ENCODE measurements around the gene ASB8. TPM values are rescaled to one million over a fixed set of nuclear protein-coding genes. Genes with fewer than 3 reads are reported as not detected.

The ASB8 gene
- total RNA-seq, 1 donor from 2014 or later = 22.2 TPM

DNA sequence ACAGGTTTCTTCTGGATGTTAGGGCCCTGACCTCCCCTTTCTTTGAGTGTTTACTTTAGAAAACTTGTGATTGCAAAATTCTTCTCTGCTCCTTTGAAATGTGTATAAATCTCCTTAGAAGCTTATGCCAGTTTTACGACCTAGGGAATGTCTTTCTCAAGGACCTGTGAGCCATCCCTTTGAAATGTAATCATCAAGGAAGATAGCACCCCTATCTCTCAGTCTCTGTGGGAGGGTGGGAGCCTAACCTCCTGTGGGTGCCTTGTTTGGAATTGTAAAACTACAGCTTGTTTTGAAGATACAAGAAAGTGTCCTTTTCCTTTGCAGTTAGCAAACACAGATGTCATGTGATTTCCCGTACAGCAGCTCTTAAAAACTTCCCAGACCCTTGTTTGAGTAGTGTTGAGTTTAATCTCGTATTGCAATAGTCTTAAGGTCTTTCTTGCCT is 42.5 kb upstream of the ASB8 start:
- Mint-ChIP-seq H3K4me3 (ENCODE audit: low read depth) (peak overlapping the region; percentile 89), H3K27me3 (peaks cover 6% of the 10 kb centered on the region), H3K36me3 (ENCODE audit: insufficient read depth) (peaks cover 23% of the 10 kb centered on the region), H3K4me1 (ENCODE audit: low read depth) (peaks cover 10% of the 10 kb centered on the region), H3K27ac (peak overlapping the region; percentile 88), H3K9me3 (ENCODE audit: low read depth) (peaks cover 29% of the 10 kb centered on the region)
- DNase-seq (ENCODE audit: low spot score, unreplicated experiment) = no peak
- TF ChIP-seq, protein P1, sequence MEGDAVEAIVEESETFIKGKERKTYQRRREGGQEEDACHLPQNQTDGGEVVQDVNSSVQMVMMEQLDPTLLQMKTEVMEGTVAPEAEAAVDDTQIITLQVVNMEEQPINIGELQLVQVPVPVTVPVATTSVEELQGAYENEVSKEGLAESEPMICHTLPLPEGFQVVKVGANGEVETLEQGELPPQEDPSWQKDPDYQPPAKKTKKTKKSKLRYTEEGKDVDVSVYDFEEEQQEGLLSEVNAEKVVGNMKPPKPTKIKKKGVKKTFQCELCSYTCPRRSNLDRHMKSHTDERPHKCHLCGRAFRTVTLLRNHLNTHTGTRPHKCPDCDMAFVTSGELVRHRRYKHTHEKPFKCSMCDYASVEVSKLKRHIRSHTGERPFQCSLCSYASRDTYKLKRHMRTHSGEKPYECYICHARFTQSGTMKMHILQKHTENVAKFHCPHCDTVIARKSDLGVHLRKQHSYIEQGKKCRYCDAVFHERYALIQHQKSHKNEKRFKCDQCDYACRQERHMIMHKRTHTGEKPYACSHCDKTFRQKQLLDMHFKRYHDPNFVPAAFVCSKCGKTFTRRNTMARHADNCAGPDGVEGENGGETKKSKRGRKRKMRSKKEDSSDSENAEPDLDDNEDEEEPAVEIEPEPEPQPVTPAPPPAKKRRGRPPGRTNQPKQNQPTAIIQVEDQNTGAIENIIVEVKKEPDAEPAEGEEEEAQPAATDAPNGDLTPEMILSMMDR (IDR thresholded peaks at IDR 0.05; ENCODE audit: unreplicated experiment) = no peak

DNA sequence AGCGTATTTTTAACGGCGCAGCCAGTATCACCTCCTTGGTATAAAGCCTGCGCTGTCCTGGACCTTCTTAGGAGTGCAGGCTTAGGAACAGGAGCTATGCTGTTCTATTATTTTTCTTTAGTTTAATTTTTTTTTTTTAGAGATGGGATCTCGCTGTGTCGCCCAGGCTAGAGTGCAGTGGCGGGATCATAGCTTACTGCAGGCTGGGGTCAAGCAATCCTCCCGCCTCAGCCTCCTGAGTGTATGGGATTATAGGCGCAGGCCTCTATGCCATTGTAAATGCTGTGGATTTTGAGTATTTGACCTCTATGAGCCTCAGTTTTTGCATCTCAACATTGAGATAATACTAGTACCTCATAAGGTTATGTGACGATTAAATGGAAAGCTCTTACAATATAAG is 41.7 kb upstream of the ASB8 start:
- DNase-seq (ENCODE audit: low spot score, unreplicated experiment) = no peak
- H3K4me3 Mint-ChIP-seq (ENCODE audit: low read depth) = peak overlapping the region; percentile 89
- peaks cover 22% of the 10 kb centered on the region for H3K9me3 Mint-ChIP-seq (ENCODE audit: low read depth)
- TF ChIP-seq, protein P1 (IDR thresholded peaks at IDR 0.05; ENCODE audit: unreplicated experiment) = no peak
- H3K27me3 Mint-ChIP-seq = peaks cover 13% of the 10 kb centered on the region
- H3K27ac Mint-ChIP-seq = peak overlapping the region; percentile 95
- peaks cover 10% of the 10 kb centered on the region for H3K4me1 Mint-ChIP-seq (ENCODE audit: low read depth)
- peaks cover 17% of the 10 kb centered on the region for H3K36me3 Mint-ChIP-seq (ENCODE audit: insufficient read depth)

DNA sequence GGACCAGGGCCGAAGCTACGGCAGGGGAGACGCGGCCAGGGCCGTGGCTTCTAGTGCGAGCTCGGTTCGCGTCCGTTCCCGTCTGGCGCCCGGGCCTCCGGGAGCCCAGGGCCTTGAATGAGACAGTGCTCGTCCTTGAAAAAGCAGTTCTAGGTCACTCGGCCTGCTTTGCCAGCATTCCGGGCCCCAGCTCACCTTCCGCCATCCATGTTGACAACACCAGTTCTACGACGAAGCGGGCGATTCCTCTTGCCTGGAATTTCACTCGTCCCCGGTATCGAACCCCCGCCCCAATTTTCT is 41.3 kb upstream of the ASB8 start:
- Mint-ChIP-seq H3K4me1 (ENCODE audit: low read depth) (peaks cover 10% of the 10 kb centered on the region), H3K36me3 (ENCODE audit: insufficient read depth) (peaks cover 16% of the 10 kb centered on the region), H3K27me3 (peaks cover 16% of the 10 kb centered on the region), H3K4me3 (ENCODE audit: low read depth) (peak overlapping the region; percentile 89), H3K9me3 (ENCODE audit: low read depth) (peaks cover 21% of the 10 kb centered on the region), H3K27ac (peak overlapping the region; percentile 95)
- DNase-seq (ENCODE audit: low spot score, unreplicated experiment) = no peak
- TF ChIP-seq, protein P1 (IDR thresholded peaks at IDR 0.05; ENCODE audit: unreplicated experiment) = no peak

DNA sequence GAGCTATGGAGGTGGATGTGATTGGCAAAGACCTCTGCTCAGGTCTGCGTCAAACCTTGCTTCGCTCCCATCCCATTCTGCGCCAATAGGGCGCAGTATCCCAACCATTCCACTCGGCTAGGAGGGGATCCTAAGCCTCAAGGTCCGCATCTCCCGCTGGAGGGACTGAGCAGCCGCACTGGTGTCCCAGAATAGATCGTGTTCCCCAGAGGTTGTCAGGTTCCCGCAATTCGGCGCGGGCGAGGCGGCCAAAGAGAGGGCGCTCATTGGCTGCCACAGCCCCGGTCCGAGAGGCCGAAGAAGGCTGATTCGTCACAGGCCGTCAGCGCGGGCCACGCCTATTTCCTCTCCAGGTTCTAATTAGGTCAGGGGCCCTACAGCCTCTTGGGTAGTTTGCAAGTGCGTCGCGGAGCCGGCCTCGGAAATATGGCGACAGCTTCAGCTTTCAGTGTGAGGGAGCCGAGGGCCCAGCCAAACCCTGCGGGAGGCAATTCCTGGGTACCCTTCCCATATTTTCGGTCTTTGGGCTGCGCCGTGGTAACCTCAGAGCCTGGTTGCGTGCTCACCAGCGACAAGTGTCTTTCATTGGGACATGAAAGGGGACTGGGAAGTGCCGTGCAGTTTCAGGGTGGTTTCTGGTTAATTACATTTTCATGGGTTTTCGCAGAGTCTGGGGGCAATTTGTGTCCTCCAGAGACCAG is 40.8 kb upstream of the ASB8 start:
- TF ChIP-seq, protein P1 (IDR thresholded peaks at IDR 0.05; ENCODE audit: unreplicated experiment) = peak; percentile 14
- DNase-seq (ENCODE audit: low spot score, unreplicated experiment) = peak; percentile 92
- Mint-ChIP-seq H3K4me1 (ENCODE audit: low read depth) (peaks cover 10% of the 10 kb centered on the region), H3K27ac (peak overlapping the region; percentile 95), H3K4me3 (ENCODE audit: low read depth) (peak overlapping the region; percentile 89), H3K36me3 (ENCODE audit: insufficient read depth) (peaks cover 16% of the 10 kb centered on the region), H3K9me3 (ENCODE audit: low read depth) (peaks cover 17% of the 10 kb centered on the region), H3K27me3 (peaks cover 21% of the 10 kb centered on the region)

DNA sequence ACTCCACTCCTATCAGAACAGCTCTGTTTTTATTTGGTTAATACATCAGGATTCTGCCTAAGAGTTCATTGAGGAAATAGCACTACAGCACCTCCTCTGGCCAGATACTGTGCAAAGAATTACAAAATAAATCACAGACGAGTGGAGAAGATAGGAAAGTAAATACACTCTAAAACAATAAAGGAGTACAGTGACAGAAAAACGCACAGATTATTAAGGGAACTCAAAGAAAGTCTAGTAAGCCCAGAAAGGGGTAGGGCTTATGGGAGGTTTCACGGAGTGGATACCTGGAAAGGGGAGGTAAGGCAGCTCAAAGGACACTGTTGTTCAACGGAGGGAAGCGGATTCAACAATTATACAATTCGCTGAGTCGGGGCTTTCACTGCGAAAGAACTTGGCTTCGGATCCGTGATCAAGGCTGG is 40.2 kb upstream of the ASB8 start:
- Mint-ChIP-seq H3K27me3 (peaks cover 25% of the 10 kb centered on the region), H3K9me3 (ENCODE audit: low read depth) (peaks cover 12% of the 10 kb centered on the region), H3K36me3 (ENCODE audit: insufficient read depth) (peaks cover 13% of the 10 kb centered on the region), H3K27ac (peak overlapping the region; percentile 95), H3K4me1 (ENCODE audit: low read depth) (peaks cover 10% of the 10 kb centered on the region), H3K4me3 (ENCODE audit: low read depth) (peak overlapping the region; percentile 89)
- no peak for DNase-seq (ENCODE audit: low spot score, unreplicated experiment)
- TF ChIP-seq, protein P1 (IDR thresholded peaks at IDR 0.05; ENCODE audit: unreplicated experiment) = peak; percentile 46
